ENCODE data around the gene ITGA1.

- TF ChIP-seq CTCF (IDR thresholded peaks at IDR 0.05) (no peak), EZH2 (IDR thresholded peaks at IDR 0.05; ENCODE audit: borderline replicate concordance, insufficient read depth, low read depth, low read length, poor library complexity, severe bottlenecking) (no peak)
Observed at GRCh38 chr5:52995914-52996313, 208.2 kb downstream of the ITGA1 start.

Data from B cell (primary cell).